KG1 (cell line): ENCODE measurements around the gene BCL7C.

Experiments used
- DNase-seq: peaks from one replicate; lab custom pipeline; 2025; lab: John Stamatoyannopoulos, UW

Gene BCL7C

GRCh38 chr16:30922420-30922959 is 28.6 kb upstream of the BCL7C start:
- peak; percentile 98 for DNase-seq

DNA sequence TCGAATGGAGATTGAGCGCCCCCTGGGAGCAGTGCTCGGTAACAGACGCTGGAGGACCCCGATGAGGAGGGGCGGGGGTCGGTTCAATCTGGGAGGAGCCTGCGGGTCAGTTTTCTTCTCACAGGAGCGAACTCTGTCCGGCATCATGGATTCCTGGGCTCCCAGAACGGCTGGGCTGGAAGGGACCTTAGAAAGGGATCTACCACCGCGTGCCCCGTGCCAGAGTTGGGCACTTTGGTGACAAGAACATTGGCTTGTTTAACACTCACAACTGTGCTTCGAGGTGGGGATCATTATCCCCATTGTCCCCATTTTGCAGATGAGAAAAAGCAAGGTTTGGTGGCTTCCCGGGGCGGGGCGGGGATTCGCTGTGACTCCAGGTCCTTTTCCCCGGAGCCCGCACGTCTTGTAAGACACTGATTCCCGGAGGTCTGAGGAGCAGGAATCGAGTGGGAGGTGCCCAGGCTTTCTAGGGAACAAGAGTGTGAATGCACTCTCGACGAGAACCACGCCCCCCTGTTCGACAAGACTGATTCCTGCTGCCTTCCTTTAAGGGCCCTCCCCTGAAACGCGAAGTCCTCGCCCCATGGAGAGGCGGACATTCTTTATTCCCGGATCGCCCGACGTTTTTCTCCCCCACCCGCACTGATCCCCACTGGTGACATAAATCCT is 28.0 kb upstream of the BCL7C start:
- peak; percentile 61 for DNase-seq

DNA sequence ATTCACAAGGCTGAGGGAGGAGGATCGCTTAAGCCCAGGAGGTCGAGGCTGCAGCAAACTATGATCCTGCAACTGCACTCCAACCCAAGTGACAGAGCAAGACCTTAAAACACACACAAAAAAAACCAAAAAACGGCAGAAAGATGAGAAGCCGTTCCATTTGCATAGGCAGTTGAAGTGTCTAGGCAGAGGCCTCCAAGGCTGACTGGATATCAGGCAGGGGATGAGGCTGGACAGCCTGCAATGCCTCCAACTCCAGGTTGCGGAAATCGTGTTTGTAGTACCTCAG is 27.5 kb upstream of the BCL7C start:
- no peak for DNase-seq

GRCh38 chr16:30920891-30921290 is 27.0 kb upstream of the BCL7C start:
- DNase-seq: no peak

- no peak for DNase-seq
These were observed 24.7 kb upstream of the BCL7C start for GRCh38 chr16:30918614-30919013.

DNA sequence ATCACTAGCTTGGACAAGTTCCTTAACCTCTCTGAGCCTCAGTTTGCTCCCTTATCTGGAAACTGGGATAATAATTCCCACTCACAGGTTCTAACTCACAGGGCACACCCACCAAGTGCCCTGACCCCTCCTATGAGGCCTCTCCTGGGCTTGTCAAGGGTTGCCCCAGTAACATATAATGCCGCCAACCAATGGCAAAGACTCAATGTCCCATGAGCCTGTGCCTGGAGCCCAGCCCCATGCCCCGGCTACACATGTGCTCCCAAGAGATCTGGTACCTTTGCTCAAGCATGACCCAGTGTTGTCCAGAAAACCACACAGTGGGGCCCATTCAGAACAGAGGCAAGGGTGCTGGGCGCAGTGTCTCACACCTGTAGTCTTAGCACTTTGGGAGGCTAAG is 21.0 kb upstream of the BCL7C start:
- no peak for DNase-seq

DNA sequence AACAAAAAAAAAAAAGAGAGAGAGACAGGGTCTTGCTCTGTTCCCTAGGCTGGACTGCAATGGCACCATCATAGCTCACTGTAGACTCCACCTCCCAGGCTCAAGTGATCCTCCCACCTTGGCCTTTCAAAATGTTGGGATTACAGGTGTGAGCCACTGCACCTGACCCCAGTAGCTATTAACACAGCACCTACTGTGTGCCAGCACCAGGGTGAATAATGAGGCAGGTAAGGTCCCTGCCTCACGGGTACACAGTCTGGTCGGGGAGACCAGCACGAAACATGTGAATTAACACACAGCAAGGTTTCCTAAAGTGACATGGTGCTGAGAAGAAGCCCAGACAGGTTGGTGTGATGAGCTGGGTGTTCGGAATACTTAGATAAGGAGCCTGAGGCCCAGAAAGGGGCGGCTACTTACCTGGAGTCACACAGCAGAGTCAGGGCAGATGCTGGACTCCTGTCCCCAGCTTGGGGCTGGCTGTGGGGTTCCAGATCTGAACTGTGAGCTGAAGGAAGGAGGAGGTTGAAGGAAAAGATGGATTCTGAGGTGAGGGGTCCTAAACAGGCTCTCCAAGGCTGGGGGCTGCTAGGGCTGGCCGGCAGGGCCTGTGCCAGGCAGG is 19.0 kb upstream of the BCL7C start:
- DNase-seq: no peak

- DNase-seq: no peak
These were observed 16.7 kb upstream of the BCL7C start for GRCh38 chr16:30910427-30911029.

DNA sequence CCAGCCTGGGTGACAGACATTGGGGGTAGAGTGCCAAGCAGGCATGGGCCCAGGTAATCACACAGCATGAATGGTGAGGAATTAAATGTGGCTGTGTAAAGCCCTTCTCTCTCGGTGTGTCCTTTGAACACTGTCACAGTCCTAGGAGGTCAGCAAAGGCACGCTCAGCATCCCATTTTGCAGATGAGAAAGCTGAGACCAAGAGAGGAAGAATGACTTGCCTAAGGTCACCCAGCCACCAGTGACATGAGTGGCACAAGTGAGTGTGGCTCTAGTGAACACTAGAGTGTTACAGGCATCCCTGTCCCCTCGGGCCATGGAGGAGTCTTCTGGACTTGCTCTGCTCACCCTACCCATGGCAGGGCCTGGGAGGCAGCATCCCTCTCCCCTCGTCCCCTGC is 13.2 kb upstream of the BCL7C start:
- DNase-seq: no peak

- peak; percentile 76 for DNase-seq
These were observed 10.4 kb upstream of the BCL7C start for GRCh38 chr16:30904114-30904780.

DNA sequence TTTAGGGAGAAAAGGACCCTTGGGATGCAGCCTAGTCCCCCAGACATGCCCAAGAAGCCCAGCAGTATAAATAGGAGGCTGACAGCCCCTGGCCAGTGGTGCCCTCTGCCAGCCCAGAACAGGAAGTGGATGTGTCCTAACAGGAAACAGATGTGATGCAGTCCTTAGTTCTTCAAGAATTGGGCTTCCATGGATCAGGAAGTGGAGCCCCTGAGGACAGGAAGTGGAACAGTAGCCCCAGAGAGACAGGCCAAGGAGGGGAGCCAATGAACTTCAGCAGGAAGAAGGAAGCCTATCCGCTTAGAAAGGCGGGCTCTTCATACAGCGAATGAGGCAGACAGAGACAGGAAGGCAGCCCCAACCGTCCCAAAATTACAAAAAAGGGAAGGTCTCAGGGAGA is 9.7 kb upstream of the BCL7C start:
- peak; percentile 76 for DNase-seq

GRCh38 chr16:30903002-30903401 is 9.1 kb upstream of the BCL7C start:
- no peak for DNase-seq

- DNase-seq: peak; percentile 33
These were observed 8.4 kb upstream of the BCL7C start for GRCh38 chr16:30902029-30902972.

GRCh38 chr16:30901201-30902028 is 7.5 kb upstream of the BCL7C start:
- DNase-seq: no peak

GRCh38 chr16:30900588-30900987 is 6.7 kb upstream of the BCL7C start:
- DNase-seq: no peak

DNA sequence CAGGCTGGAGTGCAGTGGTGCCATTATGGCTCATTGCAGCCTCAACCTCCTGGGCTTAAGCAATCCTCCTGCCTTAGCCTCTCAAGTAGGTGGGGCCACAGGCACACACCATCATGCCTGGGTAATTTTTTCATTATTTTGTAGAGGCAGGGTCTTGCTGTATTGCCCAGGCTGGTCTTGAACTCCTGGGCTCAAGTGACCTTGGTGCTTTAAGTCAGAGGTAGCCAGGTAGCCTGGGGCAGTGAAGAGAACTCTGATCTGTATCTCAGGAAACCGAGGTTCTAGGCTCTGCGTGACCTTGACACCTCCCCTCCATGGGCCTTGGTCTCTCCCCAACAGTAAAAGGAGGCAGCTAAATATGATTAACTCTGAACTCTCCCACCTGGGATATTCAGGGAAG is 5.9 kb upstream of the BCL7C start:
- no peak for DNase-seq

GRCh38 chr16:30896889-30897733 is 3.2 kb upstream of the BCL7C start:
- DNase-seq: peak; percentile 48

DNA sequence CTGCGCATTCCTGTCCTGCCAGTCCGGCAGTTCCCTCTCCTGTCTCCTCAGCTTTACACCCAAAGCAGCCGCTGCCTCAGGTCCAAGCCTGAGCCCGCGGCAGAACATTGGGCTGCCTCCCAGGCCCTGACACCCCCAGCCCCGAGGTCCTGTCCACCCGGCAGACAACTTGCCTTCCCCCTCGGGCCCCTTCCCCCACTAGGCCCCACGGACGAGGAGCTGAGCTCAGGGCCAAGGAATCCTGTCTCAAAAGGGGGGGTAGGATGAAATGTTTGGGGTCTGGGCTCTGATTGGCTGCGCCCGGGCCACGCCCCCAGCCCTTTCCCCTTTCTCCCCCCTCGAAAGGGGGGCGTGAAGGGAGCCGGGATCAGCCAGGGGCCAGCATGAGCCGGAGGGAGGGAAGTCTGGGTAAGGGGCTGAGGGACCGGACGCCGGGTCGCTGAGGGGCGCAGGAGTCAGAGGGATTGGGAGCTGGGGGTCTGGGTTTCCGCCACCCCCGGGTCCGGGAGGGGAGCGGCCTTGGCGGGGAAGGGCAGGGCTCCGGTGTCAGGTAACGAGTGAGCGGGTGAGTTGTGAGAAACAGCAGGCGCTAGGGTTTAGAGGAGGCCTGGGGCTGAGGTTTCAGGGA is 2.5 kb upstream of the BCL7C start, which contains the start of gene CTF1:
Gene CTF1, plus strand, starts transcription at position 354 of the 628 bp plus-strand sequence. Its CDS starts 30 bp downstream, at position 384.
- DNase-seq: no peak

DNA sequence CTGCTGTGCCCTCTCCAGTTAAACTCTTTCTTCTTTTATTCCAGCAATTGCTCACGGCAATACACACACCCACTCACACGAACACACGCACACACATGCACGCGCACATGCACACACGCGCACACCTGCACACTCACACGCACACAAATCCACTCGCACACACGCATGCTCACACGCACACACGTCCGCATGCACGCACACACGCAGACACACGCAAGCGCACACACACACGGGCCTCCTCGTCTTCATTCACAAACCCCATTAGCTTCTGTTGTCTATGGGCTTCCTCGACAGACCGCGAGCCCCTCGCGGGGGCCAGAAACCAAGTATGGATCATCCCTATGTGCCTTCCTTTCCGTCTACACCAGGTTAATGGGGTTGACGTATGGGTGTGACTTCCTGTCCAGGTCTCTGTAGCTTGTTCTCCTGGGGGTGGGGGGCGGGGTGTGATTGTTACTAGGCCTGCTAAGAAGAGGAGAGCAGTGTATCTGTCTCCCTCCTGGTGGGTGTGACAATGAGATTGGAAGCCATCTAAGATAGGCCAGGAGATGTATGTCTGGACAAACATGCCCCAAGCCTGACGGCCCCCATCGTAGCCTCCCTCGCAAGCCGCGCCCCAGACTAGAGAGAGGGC is 1.9 kb upstream of the BCL7C start:
- no peak for DNase-seq
